VCaP (cell line): Measurements from ENCODE around the gene COL24A1.

Experiments
- H3K27ac ChIP-seq: fragments of 450-650 bp; 2 replicates; pipeline ENCODE4 v1.5.1; 2017
- CTCF ChIP-seq: fragments of 450-650 bp; conservative IDR thresholded peaks from 2 replicates; pipeline ENCODE4 v1.5.1; 2017; ENCODE audit warnings: mild to moderate bottlenecking, moderate library complexity

COL24A1 gene

GRCh38 chr1:86151427-86151826 is 5.1 kb downstream of the COL24A1 start:
- TF ChIP-seq CTCF, result no peak

GRCh38 chr1:86150553-86151055 is 6.0 kb downstream of the COL24A1 start:
- no peak for TF ChIP-seq CTCF
- H3K27ac ChIP-seq, result no peak overlapping the region

More at GRCh38 chr1:86151427-86151826, 5.1 kb downstream of the COL24A1 start:
- H3K27ac ChIP-seq, result no peak overlapping the region

GRCh38 chr1:86149591-86149990 is 7.0 kb downstream of the COL24A1 start:
- H3K27ac ChIP-seq, result no peak overlapping the region
- TF ChIP-seq CTCF, result no peak

- no peak overlapping the region for H3K27ac ChIP-seq
- TF ChIP-seq CTCF, result no peak
Measured at GRCh38 chr1:86147755-86148154, 8.8 kb downstream of the COL24A1 start.

GRCh38 chr1:86146566-86146965 is 10.0 kb downstream of the COL24A1 start:
- TF ChIP-seq CTCF, result peak; percentile 49
- H3K27ac ChIP-seq, result no peak overlapping the region

- no peak for TF ChIP-seq CTCF
- no peak overlapping the region for H3K27ac ChIP-seq
Measured at GRCh38 chr1:86140281-86140880, 16.2 kb downstream of the COL24A1 start.

GRCh38 chr1:86138746-86139145 is 17.8 kb downstream of the COL24A1 start:
- TF ChIP-seq CTCF, result no peak
- H3K27ac ChIP-seq, result no peak overlapping the region
